Uterus (tissue), 4 donors: ENCODE measurements around the gene MAB21L4. TPM values are rescaled to one million over a fixed set of nuclear protein-coding genes. Genes with fewer than 3 reads are reported as not detected.

ENCODE experiments used
- DNase-seq, 2 donors: peaks; one replicate each; pipeline ENCODE4 v3.0.0-alpha.2; 2019 to 2020
- H3K27ac ChIP-seq, 2 donors: fragments of 200-600 bp; sonication (generic); 1 replicate in 1 of 2; 2 replicates in 1 of 2; pipeline ENCODE4 v1.5.1; 2016 to 2018
- H3K27me3 ChIP-seq, 2 donors: fragments of 200-600 bp; sonication (generic); one replicate each; pipeline ENCODE4 v1.5.1; 2018 to 2019; ENCODE audit warnings: control low read depth in 1 of 2
- H3K36me3 ChIP-seq, 2 donors: fragments of 200-600 bp; sonication (generic); one replicate each; pipeline ENCODE4 v1.5.1; 2019; ENCODE audit warnings: control low read depth in 1 of 2
- H3K4me1 ChIP-seq, 2 donors: fragments of 200-600 bp; sonication (generic); one replicate each; pipeline ENCODE4 v1.5.1; 2018 to 2019; ENCODE audit warnings: control low read depth in 1 of 2
- H3K4me3 ChIP-seq, 2 donors: fragments of 200-600 bp; sonication (generic); 1 replicate in 1 of 2; 2 replicates in 1 of 2; pipeline ENCODE4 v1.5.1; 2018 to 2019; ENCODE audit warnings: mild to moderate bottlenecking in 1 of 2
- H3K9me3 ChIP-seq, 2 donors: fragments of 200-600 bp; sonication (generic); one replicate each; pipeline ENCODE4 v1.5.1; 2019; ENCODE audit warnings: control low read depth in 1 of 2
- CTCF ChIP-seq, 4 experiments: fragments of 200-600 bp in 2 of 4; fragments of 450-650 bp in 2 of 4; sonication (generic) in 2 of 4; IDR thresholded peaks; one replicate each; pipeline ENCODE4 v1.5.1; 2016 to 2019; ENCODE audit warnings: antibody characterized with exemption in 4 of 4, mild to moderate bottlenecking in 2 of 4, moderate library complexity in 1 of 4
- POLR2A ChIP-seq, 2 donors: fragments of 450-650 bp; IDR thresholded peaks; one replicate each; pipeline ENCODE4 v1.6.1; 2016; ENCODE audit warnings: antibody characterized with exemption in 2 of 2, mild to moderate bottlenecking in 1 of 2, moderate library complexity in 1 of 2
- intact Hi-C: fragments of 100-400 bp; cut with DNase I; formaldehyde crosslinking; loops from one replicate; pipeline ENCODE4 v1.15.1; 2023; ENCODE audit warnings: low total_unique reads
- total RNA-seq, 4 donors: library from RNA; depleted of rRNA in 3 of 4; stranded (reverse); fragments of >200 nt in 3 of 4; gene quantifications; one replicate each; pipeline versions ENCODE4 v1.1.0 to v1.2.4, GENCODE V29; 2014 to 2023
- donor health status: DM: yes; HTN: yes; CAD: no.

Gene MAB21L4
- total RNA-seq, 4 donors from 2014 or later = 0.97 TPM; not detected in 3

GRCh38 chr2:240933966-240934700 lies 38.2 kb upstream of the MAB21L4 start:
- H3K9me3 ChIP-seq = no peaks in the 10 kb centered on the region
- no peaks in the 10 kb centered on the region for H3K36me3 ChIP-seq
- no peaks in the 10 kb centered on the region for H3K4me1 ChIP-seq
- no peak overlapping the region for H3K4me3 ChIP-seq
- no peak overlapping the region for H3K27ac ChIP-seq
- intact Hi-C loops = no loop called here
- no peaks in the 10 kb centered on the region for H3K27me3 ChIP-seq
- peak; percentile 10 to 13 for DNase-seq
- TF ChIP-seq POLR2A (IDR thresholded peaks at IDR 0.05) (no peak), CTCF (IDR thresholded peaks at IDR 0.05) (no peak)

- TF ChIP-seq POLR2A (IDR thresholded peaks at IDR 0.05) (no peak), CTCF (IDR thresholded peaks at IDR 0.05) (no peak)
- Histone ChIP-seq H3K9me3 (peaks cover 0 to 2% of the 10 kb centered on the region in 2 donors), H3K36me3 (no peaks in the 10 kb centered on the region), H3K27me3 (no peaks in the 10 kb centered on the region), H3K27ac (no peak overlapping the region), H3K4me1 (no peaks in the 10 kb centered on the region), H3K4me3 (no peak overlapping the region)
- intact Hi-C loops = no loop called here
- peak; percentile 10 to 12 for DNase-seq
Measured at GRCh38 chr2:240933048-240933965, 37.4 kb upstream of the MAB21L4 start.

GRCh38 chr2:240932724-240933047 lies 36.7 kb upstream of the MAB21L4 start:
- no peak for DNase-seq
- intact Hi-C loops = no loop called here
- Histone ChIP-seq H3K36me3 (no peaks in the 10 kb centered on the region), H3K27me3 (no peaks in the 10 kb centered on the region), H3K4me1 (no peaks in the 10 kb centered on the region), H3K4me3 (no peak overlapping the region), H3K9me3 (peaks cover 0 to 5% of the 10 kb centered on the region in 2 donors), H3K27ac (no peak overlapping the region)
- TF ChIP-seq CTCF (IDR thresholded peaks at IDR 0.05) (no peak), POLR2A (IDR thresholded peaks at IDR 0.05) (no peak)

- H3K36me3 ChIP-seq = no peaks in the 10 kb centered on the region
- no peak overlapping the region for H3K27ac ChIP-seq
- H3K9me3 ChIP-seq = peaks cover 0 to 5% of the 10 kb centered on the region in 2 donors
- no peaks in the 10 kb centered on the region for H3K4me1 ChIP-seq
- TF ChIP-seq CTCF (IDR thresholded peaks at IDR 0.05) = no peak
- TF ChIP-seq POLR2A (IDR thresholded peaks at IDR 0.05) = no peak
- H3K27me3 ChIP-seq = no peaks in the 10 kb centered on the region
- H3K4me3 ChIP-seq = no peak overlapping the region
- DNase-seq = peak; percentile 9 to 10
- intact Hi-C loops = no loop called here
Measured at GRCh38 chr2:240932001-240932723, 36.2 kb upstream of the MAB21L4 start.
